ENCODE measurements around the gene HEY2. TPM values are rescaled to one million over a fixed set of nuclear protein-coding genes. Genes with fewer than 3 reads are reported as not detected.

Gene HEY2
- total RNA-seq, 4 donors from 2014 or later: 0.41 to 0.79 TPM; not detected in 2

DNA sequence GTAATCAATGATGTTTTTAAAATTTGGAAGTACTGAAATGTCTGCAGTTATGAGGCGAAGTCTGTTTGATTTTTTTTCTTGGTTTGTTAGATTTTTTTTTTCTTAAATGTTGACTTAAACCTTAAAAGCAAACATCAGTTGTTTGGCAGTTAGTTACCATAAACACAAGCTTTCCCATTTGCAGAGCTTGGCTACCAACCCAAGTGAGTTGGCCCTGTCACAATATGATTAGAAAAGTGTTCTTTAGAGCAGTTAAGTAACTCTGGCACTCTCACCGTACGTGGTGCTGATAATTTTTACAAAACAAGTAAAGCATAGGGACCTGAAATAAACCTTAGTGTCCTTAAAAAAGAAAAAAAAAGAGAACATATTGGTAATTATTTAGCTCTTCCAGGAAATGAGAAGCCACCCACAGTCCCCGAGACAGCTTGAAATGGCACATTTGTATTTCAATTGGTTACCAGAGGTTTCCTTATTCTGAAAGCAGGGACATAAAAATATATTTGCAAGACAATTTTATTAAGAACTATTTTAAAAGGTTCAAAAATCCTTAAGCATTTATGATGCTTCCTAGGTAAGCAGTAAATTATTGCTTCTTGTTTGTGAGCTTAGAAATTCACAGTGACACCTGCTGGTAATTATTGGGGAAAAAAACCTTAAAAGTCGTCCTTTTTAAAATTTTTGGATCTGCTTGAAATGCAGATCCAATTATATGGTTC, 3.9 kb downstream of the HEY2 start:
- no peak for TF ChIP-seq POLR2AphosphoS5 (IDR thresholded peaks at IDR 0.05)
- TF ChIP-seq, protein P1, sequence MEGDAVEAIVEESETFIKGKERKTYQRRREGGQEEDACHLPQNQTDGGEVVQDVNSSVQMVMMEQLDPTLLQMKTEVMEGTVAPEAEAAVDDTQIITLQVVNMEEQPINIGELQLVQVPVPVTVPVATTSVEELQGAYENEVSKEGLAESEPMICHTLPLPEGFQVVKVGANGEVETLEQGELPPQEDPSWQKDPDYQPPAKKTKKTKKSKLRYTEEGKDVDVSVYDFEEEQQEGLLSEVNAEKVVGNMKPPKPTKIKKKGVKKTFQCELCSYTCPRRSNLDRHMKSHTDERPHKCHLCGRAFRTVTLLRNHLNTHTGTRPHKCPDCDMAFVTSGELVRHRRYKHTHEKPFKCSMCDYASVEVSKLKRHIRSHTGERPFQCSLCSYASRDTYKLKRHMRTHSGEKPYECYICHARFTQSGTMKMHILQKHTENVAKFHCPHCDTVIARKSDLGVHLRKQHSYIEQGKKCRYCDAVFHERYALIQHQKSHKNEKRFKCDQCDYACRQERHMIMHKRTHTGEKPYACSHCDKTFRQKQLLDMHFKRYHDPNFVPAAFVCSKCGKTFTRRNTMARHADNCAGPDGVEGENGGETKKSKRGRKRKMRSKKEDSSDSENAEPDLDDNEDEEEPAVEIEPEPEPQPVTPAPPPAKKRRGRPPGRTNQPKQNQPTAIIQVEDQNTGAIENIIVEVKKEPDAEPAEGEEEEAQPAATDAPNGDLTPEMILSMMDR (IDR thresholded peaks at IDR 0.05): peak in 4 of 5 experiments; percentile 18 to 38 (median 32)
- in situ Hi-C loops (cut with MboI; ENCODE audit: low pct_ligation_motif_present in 1 of 4, low pct_unique_long_range_greater_than_20kb in 1 of 4, low sequenced_read_pairs in 3 of 4) (loop anchor here in 3 of 4 donors (25.0 kb wide), 2 partner anchors 566 to 591 kb away; partner anchors contain the start of gene TPD52L1 (in 2 of the 3)), intact Hi-C loops (cut with DNase I; ENCODE audit: low total_unique reads) (no loop called here)
- 33 to 38% methylated on average over 5 of the region's 5 CpGs for WGBS, 2 donors (ENCODE audit: low coverage in 1 of 2)
- peaks cover 86% of the 10 kb centered on the region for H3K27me3 ChIP-seq
- no peak overlapping the region for H3K4me3 ChIP-seq
- no peaks in the 10 kb centered on the region for H3K9me3 ChIP-seq
- H3K27ac ChIP-seq: no peak overlapping the region
- no peaks in the 10 kb centered on the region for H3K36me3 ChIP-seq
- no peak for DNase-seq
- H3K4me1 ChIP-seq: peaks cover 6 to 25% (median 14%) of the 10 kb centered on the region in 4 donors

DNA sequence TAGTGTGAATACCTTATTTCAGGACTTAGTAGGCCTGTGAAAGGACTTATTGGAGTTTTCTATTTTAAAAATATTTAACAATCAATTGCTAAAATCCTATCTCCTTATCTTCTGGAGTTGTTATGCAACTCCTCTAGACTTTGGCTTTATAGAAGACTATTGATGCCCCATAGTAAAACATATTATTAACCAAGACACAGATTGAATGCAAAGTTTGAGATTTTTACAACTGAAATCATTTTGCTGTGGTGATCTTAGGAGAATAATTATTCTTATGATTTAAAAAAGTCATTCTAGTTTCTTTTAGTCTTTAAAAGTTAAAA, 4.5 kb downstream of the HEY2 start:
- Histone ChIP-seq H3K9me3 (no peaks in the 10 kb centered on the region), H3K27ac (no peak overlapping the region), H3K27me3 (peaks cover 86% of the 10 kb centered on the region), H3K36me3 (no peaks in the 10 kb centered on the region), H3K4me1 (peaks cover 6 to 19% (median 9%) of the 10 kb centered on the region in 4 donors), H3K4me3 (no peak overlapping the region)
- no peak for DNase-seq
- in situ Hi-C loops (cut with MboI; ENCODE audit: low pct_ligation_motif_present in 1 of 4, low pct_unique_long_range_greater_than_20kb in 1 of 4, low sequenced_read_pairs in 3 of 4): loop anchor here in 3 of 4 donors (25.0 kb wide), 2 partner anchors 567 to 592 kb away; partner anchors contain the start of gene TPD52L1 (in 2 of the 3)
- intact Hi-C loops (cut with DNase I; ENCODE audit: low total_unique reads): no loop called here
- TF ChIP-seq, protein P1 (IDR thresholded peaks at IDR 0.05): peak in 1 of 5 experiments; percentile 2
- no peak for TF ChIP-seq POLR2A (IDR thresholded peaks at IDR 0.05)

DNA sequence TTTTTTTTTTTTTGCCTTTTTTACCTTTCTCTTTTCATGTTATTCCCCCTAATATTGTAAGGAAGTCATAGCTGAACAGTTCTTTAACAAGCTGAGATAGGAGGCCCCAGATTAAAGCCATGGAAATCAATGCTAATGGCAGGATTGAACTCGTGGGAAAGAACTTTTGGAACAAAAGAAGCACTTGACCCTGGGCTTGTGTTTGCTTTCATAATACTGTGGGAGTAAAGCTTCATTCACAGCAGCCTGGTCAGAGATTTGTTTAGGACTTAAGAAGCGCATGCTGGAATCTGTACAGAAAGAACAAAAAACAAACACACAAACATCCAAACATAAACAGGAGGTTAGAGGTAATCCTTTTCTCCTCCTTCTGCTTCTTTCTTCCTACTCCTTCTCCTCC, 5.1 kb downstream of the HEY2 start:
- Histone ChIP-seq H3K9me3 (no peaks in the 10 kb centered on the region), H3K36me3 (no peaks in the 10 kb centered on the region), H3K27ac (no peak overlapping the region), H3K4me1 (peaks cover 3 to 18% (median 7%) of the 10 kb centered on the region in 4 donors), H3K4me3 (no peak overlapping the region), H3K27me3 (peaks cover 89% of the 10 kb centered on the region)
- TF ChIP-seq, protein P1 (IDR thresholded peaks at IDR 0.05): no peak
- TF ChIP-seq POLR2AphosphoS5 (IDR thresholded peaks at IDR 0.05) (no peak), POLR2A (IDR thresholded peaks at IDR 0.05) (no peak), EP300 (IDR thresholded peaks at IDR 0.05; ENCODE audit: low read depth) (no peak)
- DNase-seq: no peak
- 17 to 38% methylated on average over 1 to 2 of the region's 2 CpGs for WGBS, 2 donors (ENCODE audit: low coverage in 1 of 2)
- in situ Hi-C loops (cut with MboI; ENCODE audit: low pct_ligation_motif_present in 1 of 4, low pct_unique_long_range_greater_than_20kb in 1 of 4, low sequenced_read_pairs in 3 of 4): loop anchor here in 3 of 4 donors (25.0 kb wide), 2 partner anchors 567 to 592 kb away; partner anchors contain the start of gene TPD52L1 (in 2 of the 3)
- intact Hi-C loops (cut with DNase I; ENCODE audit: low total_unique reads): no loop called here

DNA sequence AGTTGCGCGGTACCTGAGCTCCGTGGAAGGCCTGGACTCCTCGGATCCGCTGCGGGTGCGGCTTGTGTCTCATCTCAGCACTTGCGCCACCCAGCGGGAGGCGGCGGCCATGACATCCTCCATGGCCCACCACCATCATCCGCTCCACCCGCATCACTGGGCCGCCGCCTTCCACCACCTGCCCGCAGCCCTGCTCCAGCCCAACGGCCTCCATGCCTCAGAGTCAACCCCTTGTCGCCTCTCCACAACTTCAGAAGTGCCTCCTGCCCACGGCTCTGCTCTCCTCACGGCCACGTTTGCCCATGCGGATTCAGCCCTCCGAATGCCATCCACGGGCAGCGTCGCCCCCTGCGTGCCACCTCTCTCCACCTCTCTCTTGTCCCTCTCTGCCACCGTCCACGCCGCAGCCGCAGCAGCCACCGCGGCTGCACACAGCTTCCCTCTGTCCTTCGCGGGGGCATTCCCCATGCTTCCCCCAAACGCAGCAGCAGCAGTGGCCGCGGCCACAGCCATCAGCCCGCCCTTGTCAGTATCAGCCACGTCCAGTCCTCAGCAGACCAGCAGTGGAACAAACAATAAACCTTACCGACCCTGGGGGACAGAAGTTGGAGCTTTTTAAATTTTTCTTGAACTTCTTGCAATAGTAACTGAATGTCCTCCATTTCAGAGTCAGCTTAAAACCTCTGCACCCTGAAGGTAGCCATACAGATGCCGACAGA, 9.9 kb downstream of the HEY2 start:
- intact Hi-C loops (cut with DNase I; ENCODE audit: low total_unique reads): no loop called here
- no peak for TF ChIP-seq POLR2AphosphoS5 (IDR thresholded peaks at IDR 0.05)
- TF ChIP-seq, protein P1 (IDR thresholded peaks at IDR 0.05): peak in 1 of 5 experiments; percentile 22
- Histone ChIP-seq H3K4me1 (no peaks in the 10 kb centered on the region), H3K27ac (no peak overlapping the region), H3K4me3 (no peak overlapping the region), H3K9me3 (no peaks in the 10 kb centered on the region), H3K36me3 (no peaks in the 10 kb centered on the region), H3K27me3 (peaks cover 82% of the 10 kb centered on the region)
- 84 to 89% methylated on average over 16 to 42 of the region's 42 CpGs for WGBS, 2 donors (ENCODE audit: low coverage in 1 of 2)
- in situ Hi-C loops (cut with MboI; ENCODE audit: low pct_ligation_motif_present in 1 of 4, low pct_unique_long_range_greater_than_20kb in 1 of 4, low sequenced_read_pairs in 3 of 4): loop anchor here in 3 of 4 donors (25.0 kb wide), 2 partner anchors 572 to 597 kb away; partner anchors contain the start of gene TPD52L1 (in 2 of the 3)
- no peak for DNase-seq
